HG02610 (cell line): Measurements from ENCODE around the gene XYLT1.
"Not testable (repeated sequence)": the region's sequence is repeated elsewhere in the genome, so short reads cannot be mapped to it uniquely, and the experiment has no call there.

Experiments used
- ATAC-seq: cut with Tn5 transposase; IDR thresholded peaks from one replicate; pipeline ENCODE4 v1.9.1; 2021; ENCODE audit warnings: mild to moderate bottlenecking, moderate library complexity; ENCODE audit not compliant: unreplicated experiment

The XYLT1 gene, protein sequence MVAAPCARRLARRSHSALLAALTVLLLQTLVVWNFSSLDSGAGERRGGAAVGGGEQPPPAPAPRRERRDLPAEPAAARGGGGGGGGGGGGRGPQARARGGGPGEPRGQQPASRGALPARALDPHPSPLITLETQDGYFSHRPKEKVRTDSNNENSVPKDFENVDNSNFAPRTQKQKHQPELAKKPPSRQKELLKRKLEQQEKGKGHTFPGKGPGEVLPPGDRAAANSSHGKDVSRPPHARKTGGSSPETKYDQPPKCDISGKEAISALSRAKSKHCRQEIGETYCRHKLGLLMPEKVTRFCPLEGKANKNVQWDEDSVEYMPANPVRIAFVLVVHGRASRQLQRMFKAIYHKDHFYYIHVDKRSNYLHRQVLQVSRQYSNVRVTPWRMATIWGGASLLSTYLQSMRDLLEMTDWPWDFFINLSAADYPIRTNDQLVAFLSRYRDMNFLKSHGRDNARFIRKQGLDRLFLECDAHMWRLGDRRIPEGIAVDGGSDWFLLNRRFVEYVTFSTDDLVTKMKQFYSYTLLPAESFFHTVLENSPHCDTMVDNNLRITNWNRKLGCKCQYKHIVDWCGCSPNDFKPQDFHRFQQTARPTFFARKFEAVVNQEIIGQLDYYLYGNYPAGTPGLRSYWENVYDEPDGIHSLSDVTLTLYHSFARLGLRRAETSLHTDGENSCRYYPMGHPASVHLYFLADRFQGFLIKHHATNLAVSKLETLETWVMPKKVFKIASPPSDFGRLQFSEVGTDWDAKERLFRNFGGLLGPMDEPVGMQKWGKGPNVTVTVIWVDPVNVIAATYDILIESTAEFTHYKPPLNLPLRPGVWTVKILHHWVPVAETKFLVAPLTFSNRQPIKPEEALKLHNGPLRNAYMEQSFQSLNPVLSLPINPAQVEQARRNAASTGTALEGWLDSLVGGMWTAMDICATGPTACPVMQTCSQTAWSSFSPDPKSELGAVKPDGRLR

DNA sequence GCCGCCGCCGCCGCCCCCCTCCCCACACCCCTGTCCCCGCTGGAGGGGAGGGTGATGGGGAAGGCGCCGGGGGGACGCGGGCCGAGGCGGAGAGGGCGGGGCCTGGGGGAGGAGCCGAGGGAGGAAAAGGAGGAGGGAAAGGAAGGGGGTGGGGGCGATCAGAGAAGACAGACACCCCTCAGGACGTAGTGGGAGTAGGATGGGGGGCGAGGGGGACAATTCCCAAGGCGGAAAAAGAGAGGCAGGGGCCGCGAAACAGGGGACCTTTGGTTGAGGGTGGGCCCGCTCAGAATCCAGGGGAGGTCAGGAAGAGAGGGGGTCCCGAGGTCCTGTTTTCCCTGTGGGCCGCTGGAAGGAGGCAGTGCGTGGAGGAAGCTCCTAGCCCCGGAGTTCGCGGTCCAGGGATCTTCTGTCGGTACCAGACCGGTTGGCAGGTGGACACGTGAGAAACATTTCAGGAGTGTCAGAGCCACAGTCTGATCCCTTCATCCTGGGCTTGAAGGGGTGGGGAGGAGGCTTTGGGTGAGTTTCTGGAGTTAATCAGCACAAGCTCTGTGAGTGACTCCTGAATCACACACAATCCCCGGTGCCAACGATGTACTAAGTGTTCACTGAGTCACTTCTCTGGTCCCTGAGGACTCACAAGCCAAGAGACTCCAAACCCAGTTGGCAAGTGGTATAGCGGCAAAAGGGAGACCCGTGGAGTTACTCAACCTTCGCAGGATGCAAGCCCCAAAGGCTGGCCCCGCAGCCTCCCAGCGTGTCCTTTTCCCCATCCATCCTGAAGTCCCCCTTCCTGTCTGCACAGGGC is at the start of gene XYLT1:
XYLT1 (minus strand) TSS at position 53 of the 811 bp plus-strand sequence. CDS start 164 bp downstream, outside the sequence.
- no peak for ATAC-seq

DNA sequence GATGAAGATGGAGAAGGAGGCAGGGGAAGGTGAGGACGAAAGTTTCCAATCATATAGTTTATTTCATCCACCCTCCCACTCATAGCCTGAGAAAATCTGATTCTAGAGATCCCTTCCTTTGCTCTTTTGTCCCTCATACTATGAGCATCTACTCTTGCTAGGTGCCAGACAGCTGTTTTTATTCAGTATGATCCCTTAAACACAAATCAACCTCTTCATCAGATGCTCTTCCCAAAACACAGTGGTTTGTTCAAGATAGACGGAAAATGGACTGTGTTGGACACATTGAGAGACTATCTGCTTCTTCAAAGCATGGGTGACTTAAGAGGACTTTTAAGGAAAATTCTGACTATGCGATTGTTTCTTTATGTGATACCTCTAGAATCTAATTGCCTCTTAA is 49.4 kb upstream of the XYLT1 start:
- ATAC-seq = no peak

DNA sequence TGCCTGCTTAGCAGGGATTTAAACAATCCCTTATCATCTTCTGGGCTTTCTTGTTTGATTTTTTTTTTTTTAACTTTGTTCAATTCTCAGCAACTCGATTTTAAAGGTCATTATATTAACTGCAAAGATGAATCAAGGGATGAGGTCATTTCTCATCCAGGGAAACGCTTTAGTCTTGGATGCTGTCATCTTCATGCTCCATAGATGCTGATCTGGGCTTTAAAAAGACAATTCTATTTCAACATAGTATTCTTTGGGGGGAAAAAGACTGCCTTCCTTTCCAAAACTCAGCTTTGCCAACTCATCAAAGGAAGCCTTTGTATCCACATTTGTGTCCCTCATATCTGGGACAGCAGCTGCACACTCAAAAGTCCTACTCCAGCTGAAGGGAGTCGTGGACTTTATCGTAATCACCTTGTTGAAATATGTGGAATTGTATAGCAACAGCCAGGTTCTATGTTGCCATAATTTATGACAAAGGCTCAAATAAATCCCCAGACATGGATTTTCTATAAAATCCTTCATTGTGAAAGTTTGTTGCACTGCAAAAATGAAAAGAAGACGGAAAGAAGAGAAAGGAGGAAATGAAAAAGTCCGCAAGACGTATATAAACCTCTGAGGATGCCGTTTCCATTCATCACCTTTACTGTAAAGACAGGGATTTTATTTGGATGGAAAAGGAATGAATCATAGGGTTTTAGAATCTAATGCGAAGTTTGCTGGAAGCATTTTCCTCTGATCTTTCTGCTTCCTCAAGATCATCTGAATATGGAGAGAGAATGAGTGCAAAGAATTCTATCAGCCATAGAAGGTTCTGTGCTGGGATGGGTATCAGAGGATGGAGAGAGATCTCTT is 48.6 kb upstream of the XYLT1 start:
- ATAC-seq = no peak

DNA sequence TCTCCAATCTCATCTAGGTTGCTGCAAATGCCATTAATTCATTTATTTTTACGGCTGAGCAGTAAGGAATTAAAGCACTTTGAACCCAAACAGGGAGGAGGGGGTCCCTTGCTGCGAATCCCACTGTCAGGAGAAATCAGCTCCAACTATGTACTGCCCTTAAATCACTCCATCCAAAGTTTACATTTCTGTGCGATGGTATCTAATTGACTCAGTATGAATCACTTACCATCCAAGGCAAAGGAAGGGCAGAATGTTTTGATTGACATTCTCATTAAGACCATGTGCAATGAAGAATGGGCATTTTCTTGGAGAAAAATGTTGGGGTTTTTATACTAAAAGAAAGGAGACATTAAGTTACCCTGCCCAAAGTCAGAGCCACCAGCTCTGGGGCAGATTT is 47.7 kb upstream of the XYLT1 start:
- no peak for ATAC-seq

DNA sequence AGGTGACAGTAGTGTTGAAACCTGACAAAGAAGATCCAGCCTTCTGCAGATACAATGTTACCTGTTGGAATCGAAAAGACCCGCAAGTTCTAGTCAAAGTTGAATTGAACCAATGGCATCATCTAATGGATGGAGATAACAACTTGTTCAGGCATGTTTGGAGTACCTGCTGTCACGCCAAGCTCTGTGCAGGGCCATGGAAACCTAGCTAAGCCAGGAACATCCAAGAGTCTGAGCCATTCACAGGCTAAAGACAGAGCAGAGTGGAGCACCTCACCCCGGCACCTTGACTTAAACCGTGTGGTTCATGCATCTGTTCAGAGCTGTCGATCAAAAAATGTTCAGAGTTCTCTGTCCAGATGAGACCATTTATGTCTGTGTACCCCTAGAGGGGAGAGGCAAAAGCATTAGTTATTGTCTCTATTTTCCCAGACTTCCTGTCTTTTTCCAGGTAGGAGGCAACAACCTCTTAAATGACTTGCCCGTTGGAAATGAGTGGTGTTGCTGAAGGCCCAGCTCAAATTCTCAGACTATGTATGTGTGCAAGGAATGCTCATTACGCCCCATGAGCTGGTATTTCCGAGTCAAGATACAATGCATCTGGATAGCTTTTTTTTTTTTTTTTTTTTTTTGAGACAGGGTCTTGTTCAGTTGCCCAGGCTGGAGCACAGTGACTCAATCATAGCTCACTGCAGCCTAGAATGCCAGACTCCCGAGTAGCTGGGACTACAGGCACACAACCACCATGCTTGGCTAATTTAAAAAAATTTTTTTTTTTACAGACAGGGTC is 44.9 kb upstream of the XYLT1 start:
- ATAC-seq = no peak

DNA sequence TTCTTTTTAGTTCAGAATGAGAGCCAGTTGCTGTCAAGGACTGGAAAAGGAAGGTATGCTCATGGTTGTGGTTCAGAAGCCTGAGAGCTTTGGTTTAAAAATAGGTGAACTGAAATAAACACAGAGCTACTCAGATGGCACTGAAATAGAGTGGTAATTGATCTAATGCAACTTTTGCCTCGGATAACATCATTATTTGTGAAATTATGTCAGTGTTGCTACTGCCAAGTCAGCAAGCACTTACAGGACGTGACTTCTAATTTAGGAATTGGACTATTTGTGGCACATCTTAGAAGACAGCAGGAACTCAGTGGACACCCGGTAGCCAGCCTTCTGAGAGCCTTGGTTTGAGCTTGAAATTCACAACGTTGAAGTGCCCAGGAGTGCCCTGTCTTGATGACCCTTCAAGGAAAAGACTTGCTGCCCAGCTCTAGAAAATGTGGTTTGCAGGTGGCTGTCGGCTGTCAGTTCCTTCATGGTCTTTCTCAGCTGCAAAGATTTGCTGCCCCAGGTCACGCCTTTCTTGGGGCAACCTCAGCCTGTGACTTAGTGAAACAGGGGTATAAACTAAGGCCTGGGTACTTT is 42.0 kb upstream of the XYLT1 start:
- no peak for ATAC-seq

DNA sequence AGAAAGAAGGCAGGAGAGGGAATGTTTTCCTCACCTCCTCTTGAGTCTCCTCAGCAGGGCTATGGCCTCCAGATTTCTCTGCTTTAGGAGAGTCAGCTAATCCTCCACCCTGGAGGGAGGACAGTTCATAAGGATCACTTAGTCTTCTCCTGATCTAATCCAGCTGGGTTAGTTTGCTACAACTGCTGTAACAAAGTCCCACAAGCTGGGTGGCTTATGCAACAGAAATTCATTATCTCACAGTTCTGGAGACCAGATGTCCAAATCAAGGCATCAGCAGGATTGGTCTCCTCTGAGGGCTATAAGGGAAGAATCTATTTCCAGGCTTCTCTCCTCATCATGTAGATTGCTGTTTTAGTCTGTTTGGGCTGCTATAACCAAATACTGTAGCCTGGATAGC is 40.6 kb upstream of the XYLT1 start:
- ATAC-seq = no peak

DNA sequence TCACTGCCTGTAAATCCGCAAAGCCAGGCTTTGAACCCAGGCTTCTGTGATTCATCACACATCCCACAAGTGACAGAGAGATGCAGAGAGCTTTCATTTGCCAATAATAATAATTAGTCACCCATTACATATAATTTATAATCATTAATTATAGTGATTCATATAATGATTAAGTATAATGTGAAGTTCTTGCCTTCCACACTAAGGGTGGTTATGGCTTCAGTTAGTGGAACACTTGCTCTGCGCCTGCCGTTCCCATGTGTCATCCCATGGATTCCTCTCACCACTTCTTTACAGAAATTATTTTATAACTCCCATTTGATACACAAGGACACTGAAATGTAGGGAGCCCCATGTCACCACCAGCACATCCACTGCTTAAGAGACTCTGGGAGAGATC is 39.8 kb upstream of the XYLT1 start:
- ATAC-seq = no peak

DNA sequence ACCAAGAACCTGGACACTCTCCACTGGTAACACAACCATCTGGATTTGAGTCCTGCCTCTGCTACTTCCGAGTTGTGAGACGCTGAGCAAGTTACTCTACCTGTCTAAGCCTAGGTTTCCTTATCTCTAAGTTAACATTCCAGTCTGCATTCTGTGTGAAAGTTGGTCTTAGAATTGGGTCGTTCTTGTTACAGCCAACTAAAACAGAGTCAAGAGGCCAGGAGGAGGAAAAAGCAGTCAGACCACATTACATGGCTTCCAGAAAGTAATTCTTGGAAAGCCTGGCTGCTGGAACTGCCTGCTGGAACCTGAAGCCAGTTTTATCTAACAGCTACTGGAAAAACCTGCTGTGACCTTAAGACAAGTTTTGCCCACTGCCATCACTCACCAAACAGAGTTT is 38.4 kb upstream of the XYLT1 start:
- no peak for ATAC-seq

DNA sequence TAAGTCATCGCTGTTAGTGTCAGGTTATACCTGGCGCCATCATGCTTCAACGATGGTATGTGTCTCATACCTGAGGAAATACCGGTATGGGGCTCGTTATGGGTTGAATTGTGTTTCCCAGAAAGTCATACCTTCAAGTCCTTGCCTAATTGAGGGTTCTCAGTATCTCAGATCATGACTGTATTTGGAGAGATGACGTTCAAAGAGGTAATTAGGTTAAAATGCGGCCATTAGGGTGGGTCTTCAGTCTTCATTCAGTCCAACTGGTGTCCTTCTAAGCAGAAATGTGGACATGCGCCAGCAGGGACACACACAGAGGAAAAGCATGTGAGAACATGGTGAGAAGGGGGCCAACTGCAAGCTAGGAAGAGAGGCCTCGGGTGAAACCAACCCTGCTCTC is 37.5 kb upstream of the XYLT1 start:
- ATAC-seq = no peak

DNA sequence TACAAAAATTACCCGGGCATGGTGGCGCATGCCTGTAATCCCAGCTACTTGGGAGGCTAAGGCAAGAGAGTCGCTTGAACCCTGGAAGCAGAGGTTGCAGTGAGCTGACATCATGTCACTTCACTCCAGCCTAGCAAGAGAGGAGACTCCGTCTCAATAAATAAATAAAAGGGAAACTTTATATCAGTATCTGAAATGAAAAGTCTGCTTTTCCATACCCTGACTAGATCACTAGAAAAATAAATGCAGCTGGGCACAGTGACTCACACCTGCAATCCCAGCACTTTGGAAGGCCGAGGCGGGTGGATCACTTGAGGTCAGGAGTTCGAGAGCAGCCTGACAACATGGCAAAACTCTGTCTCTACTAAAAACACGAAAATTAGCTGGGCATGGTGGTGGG is 36.8 kb upstream of the XYLT1 start:
- ATAC-seq = not testable (repeated sequence)

DNA sequence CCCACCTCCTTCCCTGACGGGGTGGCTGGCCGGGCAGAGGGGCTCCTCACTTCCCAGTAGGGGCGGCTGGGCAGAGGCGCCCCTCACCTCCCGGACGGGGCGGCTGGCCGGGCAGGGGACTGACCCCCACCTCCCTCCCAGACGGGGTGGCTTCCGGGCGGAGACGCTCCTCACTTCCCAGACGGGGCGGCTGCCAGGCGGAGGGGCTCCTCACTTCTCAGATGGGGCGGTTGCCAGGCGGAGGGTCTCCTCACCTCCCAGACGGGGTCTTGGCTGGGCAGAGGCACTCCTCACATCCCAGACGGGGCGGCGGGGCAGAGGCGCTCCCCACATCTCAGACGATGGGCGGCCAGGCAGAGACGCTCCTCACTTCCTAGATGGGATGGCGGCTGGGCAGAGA is 35.1 kb upstream of the XYLT1 start:
- ATAC-seq = not testable (repeated sequence)

DNA sequence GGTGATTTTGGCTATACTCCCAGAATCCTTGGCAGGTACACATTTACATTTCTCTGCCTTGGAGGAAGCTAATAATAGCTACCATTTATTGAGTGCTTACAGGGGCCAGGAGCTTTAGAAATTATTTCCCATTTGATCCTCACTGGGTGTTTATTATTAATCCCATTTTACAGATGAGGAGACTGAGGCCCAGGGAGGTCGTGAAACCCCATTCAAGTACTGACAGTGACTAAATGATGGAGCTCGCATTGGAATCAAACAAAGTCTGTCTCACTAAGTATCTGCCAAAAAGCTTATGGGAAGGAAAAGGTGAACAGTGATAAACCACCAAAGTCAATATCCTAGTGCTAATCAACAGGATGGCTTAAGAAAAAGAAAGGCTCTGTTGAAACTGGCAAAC is 33.3 kb upstream of the XYLT1 start:
- no peak for ATAC-seq

DNA sequence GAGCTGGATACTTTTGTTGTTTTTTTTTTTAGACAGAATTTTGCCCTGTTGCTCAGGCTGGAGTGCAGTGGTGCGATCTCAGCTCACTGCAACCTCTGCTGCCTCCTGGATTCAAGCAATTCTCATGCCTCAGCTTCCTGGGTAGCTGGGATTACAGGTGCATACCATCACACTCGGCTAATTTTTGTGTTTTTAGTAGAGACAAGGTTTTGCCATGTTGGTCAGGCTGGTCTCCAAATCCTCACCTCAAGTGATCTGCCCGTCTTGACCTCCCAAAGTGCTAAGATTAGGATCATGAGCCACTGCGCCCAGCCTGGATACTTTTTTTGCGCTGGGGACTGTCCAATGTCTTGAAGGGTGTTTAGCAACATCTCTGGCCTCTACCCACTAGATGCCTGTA is 32.6 kb upstream of the XYLT1 start:
- no peak for ATAC-seq

DNA sequence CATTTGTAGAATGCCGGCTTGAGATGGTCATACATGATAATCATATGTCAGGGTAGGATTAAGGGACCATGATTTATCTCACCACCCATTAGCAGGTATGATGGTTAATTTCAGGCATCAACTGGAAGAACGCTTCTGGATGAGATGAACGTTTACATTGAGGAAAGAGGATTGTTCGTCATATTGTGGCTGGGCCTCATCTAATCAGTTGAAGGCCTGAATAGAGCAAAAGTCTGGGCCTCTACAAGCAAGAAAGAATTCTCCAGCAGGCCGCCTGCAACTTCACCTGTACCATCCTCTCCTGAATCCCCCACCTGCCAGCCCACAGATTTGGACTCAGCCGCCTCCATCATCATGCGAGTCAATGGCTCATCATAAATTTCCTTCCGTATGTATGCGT is 30.6 kb upstream of the XYLT1 start:
- ATAC-seq = no peak

DNA sequence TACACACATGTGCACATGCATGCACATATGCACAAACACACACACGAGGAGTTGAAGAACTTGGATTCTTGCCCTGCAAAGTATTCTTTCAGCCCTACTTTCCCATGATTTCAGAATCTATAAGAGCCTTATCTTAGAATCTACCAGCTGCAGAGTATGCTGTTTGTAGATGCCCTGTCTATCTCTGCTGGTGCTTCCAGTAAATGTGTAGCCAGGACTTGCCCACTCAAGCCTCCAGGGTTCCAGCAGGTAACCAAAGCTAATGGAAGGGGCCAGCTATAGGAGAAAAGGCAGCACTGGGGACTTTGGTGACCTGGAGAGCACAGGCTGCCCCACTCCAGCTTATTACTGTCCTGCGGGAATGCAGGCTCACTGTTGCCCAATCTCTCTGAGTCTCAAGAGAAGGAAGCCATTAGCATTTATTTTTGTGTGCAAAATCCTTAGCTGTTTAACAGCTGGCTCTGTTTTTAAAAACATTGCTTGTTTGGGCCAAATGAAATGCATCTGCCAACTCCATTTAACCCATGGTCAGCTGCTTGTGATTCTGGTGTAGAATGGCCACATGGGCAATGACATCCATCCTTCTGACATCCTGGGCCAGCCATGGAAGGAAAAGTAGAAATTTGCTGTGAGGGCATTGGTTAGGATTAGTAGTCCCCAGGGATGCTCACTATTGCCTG is 28.6 kb upstream of the XYLT1 start:
- no peak for ATAC-seq

DNA sequence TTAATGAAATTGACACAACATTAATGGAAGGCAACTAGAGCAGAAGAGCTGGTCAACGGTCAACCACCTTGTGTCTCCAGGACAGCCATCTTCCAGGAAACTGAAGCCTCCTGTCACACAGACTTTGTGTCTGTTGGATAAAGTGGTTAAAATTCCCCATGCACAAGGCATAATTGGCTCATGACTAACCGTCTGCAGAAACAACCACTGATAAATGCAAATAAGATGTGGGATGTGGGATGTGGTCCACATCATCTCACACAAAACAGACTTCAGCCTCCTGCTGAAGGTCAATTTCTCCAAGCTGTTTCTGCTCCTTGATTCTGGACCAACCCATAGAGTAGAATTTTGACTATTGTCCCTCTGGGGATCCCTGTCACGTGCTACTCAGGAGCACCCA is 26.9 kb upstream of the XYLT1 start:
- no peak for ATAC-seq

DNA sequence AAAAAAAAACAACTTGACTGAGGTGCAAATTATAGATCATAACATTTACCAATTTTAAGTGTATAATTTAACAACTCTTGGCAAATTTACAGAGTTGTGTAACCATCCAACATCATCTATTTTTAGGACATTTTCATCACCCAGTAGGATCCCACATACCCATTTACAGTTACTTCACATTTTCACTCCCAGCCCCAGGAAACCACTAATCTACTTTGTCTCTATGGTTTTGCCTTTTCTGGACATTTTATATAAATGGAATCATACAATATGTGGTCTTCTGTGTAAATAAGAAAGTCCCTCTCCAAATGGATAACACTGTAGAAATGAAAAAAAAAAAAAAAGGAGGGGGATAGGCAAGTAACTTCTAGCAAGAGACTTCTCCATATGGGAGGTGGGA is 26.1 kb upstream of the XYLT1 start:
- ATAC-seq = no peak
